SK-MEL-5 (cell line): ENCODE measurements around the gene COPS2. TPM values are rescaled to one million over a fixed set of nuclear protein-coding genes. Genes with fewer than 3 reads are reported as not detected.
"Not testable (repeated sequence)": the region's sequence is repeated elsewhere in the genome, so short reads cannot be mapped to it uniquely, and the experiment has no call there.

Experiments used
- DNase-seq: peaks from one replicate; pipeline ENCODE4 v3.0.0-alpha.2; 2016; ENCODE audit warnings: low read depth, low spot score
- in situ Hi-C: cut with HindIII; loops from 2 replicates; pipeline ENCODE4 v1.10.0; 2016; ENCODE audit warnings: low sequenced_read_pairs, high pct_unique_total_duplicates, low pct_unique_long_range_greater_than_20kb
- polyA plus RNA-seq, 2 experiments: library from polyadenylated mRNA; depleted of rRNA; stranded (reverse); fragments of >200 nt; gene quantifications; 2 replicates each; pipeline ENCODE4 v1.2.3, GENCODE V29; 2015
- total RNA-seq: library from RNA; depleted of rRNA; stranded (reverse); fragments of >200 nt; shearing (Covaris generic); gene quantifications from 2 replicates; pipeline ENCODE4 v1.2.3, GENCODE V29; 2014; rRNA removed

Gene COPS2
- total RNA-seq = 83.3 and 88.8 TPM in 2 replicates
- polyA plus RNA-seq (2015; cell fraction: cytosol; rRNA removed) = 49.9 and 67.8 TPM in 2 replicates
- polyA plus RNA-seq (2015; cell fraction: nucleus; rRNA removed) = 33.3 and 52.4 TPM in 2 replicates

GRCh38 chr15:49155110-49155833 is at the start of gene COPS2:
COPS2 (minus strand) TSS chr15:49155599; CDS start chr15:49155578, 21 bp downstream.
- DNase-seq = peak; percentile 98
- in situ Hi-C loops = no loop called here

DNA sequence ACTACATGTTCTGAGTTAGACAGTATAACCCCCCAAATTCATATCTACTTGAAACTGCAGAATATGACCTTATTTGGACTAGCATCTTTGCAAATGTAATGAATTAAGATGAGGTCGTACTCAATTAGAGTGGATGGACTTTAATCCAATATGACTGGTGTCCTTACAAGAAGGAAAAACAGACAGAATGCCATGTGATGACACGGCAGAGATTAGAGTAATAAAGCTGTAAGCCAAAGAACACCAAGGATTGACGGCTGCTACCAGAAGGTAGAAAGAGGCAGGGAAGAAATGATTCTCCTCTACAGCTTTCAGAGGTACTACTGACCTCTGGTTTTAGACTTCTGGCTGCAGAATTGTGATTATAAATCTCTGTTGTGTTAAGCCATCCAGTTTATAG is 44.9 kb upstream of the COPS2 start:
- in situ Hi-C loops = no loop called here
- DNase-seq = no peak

- no peak for DNase-seq
- in situ Hi-C loops = no loop called here
Measured at GRCh38 chr15:49199666-49200065, 44.3 kb upstream of the COPS2 start.

DNA sequence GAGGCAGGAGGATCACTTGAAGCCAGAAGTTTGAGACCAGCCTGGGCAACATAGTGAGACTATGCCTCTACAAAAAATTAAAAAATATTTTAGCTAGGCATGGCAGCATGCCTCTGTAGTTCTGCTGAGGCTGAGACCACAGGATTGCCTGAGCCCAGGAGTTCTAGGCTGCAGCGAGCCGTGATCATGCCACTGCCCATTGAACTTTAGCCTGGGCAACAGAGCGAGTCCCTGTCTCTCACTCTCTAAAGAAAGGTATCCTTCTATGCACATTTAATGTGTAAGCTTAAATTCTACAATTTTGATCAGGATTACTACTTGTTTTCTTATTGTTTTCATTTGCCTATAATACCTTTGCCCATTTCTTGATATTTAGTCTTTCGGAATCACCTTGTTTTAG is 41.5 kb upstream of the COPS2 start:
- in situ Hi-C loops = no loop called here
- no peak for DNase-seq

DNA sequence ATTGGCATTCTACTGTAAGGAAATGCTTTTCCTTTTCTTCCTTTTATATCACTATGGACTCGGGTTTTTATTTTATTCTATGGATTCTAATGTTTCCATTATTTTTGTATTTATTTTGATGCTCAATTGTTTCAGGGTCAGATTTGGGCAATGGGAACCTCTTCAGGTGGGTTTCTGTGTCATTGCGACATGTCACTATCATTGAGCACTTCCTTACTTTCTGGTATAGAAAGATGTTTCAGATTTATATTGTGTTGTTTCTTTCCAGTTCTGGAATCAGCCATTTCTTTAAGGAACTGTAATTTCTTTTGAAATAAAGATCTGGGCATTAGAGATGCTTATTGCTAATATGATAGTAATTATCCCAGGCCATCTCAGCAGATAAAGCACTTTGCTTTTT is 36.5 kb upstream of the COPS2 start:
- DNase-seq = no peak

DNA sequence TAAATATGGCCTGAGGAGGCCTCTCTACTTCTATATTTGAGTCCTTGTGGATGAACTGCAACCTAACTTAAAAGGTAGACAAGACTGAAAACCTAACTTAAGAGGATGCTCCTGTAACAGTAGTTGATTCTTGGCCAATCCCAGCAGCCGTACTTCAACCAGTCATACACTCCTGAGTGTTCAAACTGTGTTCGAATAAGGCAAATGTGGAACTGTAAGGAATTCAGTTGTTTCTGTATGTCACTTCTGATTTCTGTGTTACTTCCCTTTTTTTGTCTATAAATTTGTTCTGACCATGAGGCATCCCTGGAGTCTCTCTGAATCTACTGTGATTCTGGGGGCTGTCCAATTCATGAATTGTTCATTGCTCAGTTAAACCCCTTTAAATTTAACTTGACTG is 35.2 kb upstream of the COPS2 start:
- in situ Hi-C loops = no loop called here
- no peak for DNase-seq

More for the DNA sequence above, 36.5 kb upstream of the COPS2 start:
- in situ Hi-C loops = no loop called here

GRCh38 chr15:49189631-49190030 is 34.2 kb upstream of the COPS2 start:
- no peak for DNase-seq
- in situ Hi-C loops = no loop called here

DNA sequence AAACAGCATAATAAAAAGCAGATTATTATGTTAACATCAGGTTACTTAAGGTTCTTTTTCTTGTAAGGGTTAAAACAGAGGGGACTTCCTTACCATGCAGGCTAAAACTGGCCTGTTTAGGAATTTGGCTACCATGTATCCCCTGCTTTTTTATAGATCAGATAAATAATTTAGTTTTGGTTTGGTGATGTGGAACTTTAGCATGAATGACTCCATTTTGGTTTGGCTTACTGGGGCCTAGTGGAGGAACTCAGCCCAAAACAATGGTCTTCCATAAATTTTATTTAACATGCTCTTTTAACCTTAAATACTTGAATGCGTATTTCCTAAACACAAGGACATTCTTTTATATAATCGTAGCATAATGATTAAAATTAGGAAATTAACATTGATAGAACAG is 33.5 kb upstream of the COPS2 start:
- in situ Hi-C loops = no loop called here
- DNase-seq = no peak

GRCh38 chr15:49187549-49188245 is 32.3 kb upstream of the COPS2 start:
- no peak for DNase-seq
- in situ Hi-C loops = no loop called here

DNA sequence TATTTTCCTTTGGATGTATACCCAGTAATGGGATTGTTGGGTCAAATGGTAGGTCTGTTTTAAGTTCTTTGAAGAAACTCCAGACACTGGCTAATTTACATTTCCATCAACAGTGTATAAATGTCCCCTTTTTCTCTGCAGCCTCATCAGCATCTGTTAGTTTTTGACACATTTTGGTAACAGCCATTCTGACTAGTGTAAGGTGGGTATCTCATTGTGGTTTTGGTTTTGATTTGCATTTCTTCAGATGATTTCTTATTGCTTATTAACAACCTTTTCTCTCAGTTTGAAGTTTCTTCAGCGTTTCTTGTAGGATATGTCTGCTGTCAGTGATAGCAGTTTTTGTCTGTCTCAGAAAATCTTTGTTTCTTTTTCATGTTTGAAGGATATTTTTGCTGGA is 30.1 kb upstream of the COPS2 start:
- no peak for DNase-seq
- in situ Hi-C loops = no loop called here

- DNase-seq, in situ Hi-C loops: not testable (repeated sequence)
Measured at GRCh38 chr15:49183741-49184140, 28.3 kb upstream of the COPS2 start.

DNA sequence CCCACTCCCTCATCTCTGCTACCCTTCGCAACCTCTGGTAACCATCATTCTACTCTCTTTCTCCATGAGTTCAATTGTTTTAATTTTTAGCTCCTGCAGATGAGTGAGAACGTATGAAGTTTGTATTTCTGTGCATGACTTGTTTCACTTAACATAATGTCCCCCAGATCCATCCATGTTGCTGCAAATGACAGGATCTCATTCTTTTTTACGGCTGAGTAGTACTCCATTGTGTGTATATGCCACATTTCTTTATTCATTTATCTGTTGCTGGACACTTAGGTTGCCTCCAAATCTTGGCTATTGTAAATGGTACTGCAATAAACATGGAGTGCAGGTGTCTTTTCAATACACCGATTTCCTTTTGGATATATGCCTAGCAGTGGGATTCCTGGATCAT is 26.7 kb upstream of the COPS2 start:
- no peak for DNase-seq
- in situ Hi-C loops = no loop called here

DNA sequence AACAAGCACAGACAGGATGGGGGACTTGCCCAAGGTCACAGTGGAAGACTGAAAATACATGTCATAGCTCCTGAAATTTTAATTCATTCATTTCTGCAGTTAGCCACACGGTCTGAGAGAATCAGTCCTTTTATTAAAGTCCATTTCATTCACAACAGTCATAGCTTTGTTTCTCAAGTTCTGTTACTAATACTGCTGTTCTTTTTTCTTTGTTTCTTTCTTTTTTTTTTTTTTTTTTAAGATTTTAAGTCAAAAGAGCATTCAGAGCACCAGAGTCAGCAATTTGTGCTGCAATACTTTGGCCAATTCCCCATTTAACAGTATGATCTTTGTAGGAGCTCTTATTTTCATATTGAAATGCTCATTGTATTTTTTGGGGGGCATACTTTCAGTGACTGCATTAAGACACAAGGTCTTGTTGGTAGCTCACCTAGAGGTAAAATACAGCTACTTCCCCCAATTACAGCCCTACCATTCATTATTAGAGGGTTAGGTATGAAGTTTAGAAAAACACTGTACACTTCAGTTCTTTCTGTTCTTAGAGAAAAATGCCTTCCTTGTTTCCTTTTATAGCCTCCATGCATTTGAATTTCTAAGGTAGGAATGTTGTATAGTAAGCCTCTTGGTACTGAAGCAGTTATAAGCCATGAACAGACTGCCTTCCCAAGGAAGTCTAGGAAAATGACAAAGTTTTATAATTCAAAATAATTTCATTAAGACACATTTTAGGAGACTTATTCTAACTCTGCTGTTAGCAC is 24.2 kb upstream of the COPS2 start:
- in situ Hi-C loops = no loop called here
- DNase-seq = peak; percentile 94

DNA sequence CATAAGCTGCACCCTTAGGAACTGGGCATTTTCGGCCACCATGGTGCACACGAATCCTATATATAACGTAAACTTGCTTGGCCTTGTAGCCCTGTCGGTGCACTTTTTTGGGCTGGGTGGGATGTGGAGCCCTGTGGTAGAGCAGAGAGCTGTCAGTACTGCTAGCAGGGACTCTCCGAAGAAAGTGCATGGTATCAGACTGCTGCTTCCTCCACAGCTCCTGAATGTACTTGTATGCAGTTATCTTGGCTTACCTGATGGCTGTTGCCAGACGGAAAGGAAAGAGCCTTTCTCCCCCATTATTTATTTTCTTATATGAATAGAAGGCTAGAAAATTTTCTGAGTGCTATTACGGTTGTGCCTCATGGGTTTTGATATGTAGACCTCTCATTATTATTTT is 23.1 kb upstream of the COPS2 start:
- peak; percentile 47 for DNase-seq
- in situ Hi-C loops = no loop called here

GRCh38 chr15:49175582-49176397 is 20.4 kb upstream of the COPS2 start:
- DNase-seq, in situ Hi-C loops: not testable (repeated sequence)

DNA sequence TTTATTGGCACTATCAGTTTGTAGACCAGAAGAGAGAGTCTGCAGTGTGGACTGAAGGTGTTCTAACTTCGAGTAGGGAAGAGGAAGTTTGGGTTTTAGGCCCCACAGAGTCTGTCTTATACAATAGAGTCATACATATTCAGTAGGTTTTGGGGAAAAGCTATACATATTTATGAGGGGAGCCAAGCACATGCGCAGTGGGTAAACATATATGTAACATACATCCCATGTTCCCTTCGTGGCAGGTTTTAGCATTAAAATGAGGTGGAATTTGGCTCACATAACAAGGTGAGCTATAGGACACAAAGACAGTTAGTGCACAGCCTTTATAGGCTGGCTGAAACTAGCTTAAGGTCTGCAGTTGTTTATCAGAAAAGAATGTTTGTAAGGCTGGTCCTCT is 19.5 kb upstream of the COPS2 start:
- no peak for DNase-seq
- in situ Hi-C loops = no loop called here

- no peak for DNase-seq
- in situ Hi-C loops = no loop called here
Measured at GRCh38 chr15:49171790-49172189, 16.4 kb upstream of the COPS2 start.
